Prostate gland (tissue), 2 donors: ENCODE measurements around the gene LPP. TPM values are rescaled to one million over a fixed set of nuclear protein-coding genes. Genes with fewer than 3 reads are reported as not detected.

Experiments used
- DNase-seq: peaks from one replicate; pipeline ENCODE4 v3.0.0-alpha.2; 2019; ENCODE audit warnings: low spot score
- H3K27ac ChIP-seq, 2 donors: fragments of 200-600 bp; sonication (generic); 2 replicates each; pipeline ENCODE4 v1.5.1; 2017 to 2019
- H3K27me3 ChIP-seq: fragments of 200-600 bp; sonication (generic); replicated peaks from 2 replicates; pipeline ENCODE4 v1.5.1; 2019; ENCODE audit not compliant: insufficient read depth
- H3K36me3 ChIP-seq, 2 donors: fragments of 200-600 bp; sonication (generic); 1 replicate in 1 of 2; 2 replicates in 1 of 2; pipeline versions ENCODE4 v1.5.1 to v1.8.1; 2017 to 2019
- H3K4me1 ChIP-seq: fragments of 200-600 bp; sonication (generic); replicated peaks from 2 replicates; pipeline ENCODE4 v1.5.1; 2019
- H3K4me3 ChIP-seq, 2 donors: fragments of 200-600 bp; sonication (generic); 2 replicates each; pipeline ENCODE4 v1.5.1; 2017 to 2019
- H3K9me3 ChIP-seq: fragments of 200-600 bp; sonication (generic); 2 replicates; pipeline ENCODE4 v1.5.1; 2017
- CTCF ChIP-seq, 4 experiments: fragments of 200-600 bp in 2 of 4; fragments of 450-650 bp in 2 of 4; sonication (generic) in 2 of 4; IDR thresholded peaks; 1 replicate in 3 of 4; 2 replicates in 1 of 4; pipeline ENCODE4 v1.5.1; 2016 to 2019; ENCODE audit warnings: antibody characterized with exemption in 4 of 4, mild to moderate bottlenecking in 2 of 4, moderate library complexity in 2 of 4
- POLR2A ChIP-seq: fragments of 450-650 bp; IDR thresholded peaks from one replicate; pipeline ENCODE4 v1.6.1; 2016; ENCODE audit warnings: antibody characterized with exemption, mild to moderate bottlenecking
- POLR2AphosphoS5 ChIP-seq: sonication (generic); formaldehyde crosslinking; IDR thresholded peaks from one replicate; pipeline ENCODE4 v1.6.1; 2017; ENCODE audit warnings: antibody characterized with exemption
- WGBS: methylation state at CpG from one replicate; pipeline ENCODE4 v1.1.5; 2018; 5-methylcytosine and 5-hydroxymethylcytosine counted together
- intact Hi-C: fragments of 100-400 bp; cut with DNase I; formaldehyde crosslinking; loops from one replicate; pipeline ENCODE4 v1.14.2; 2022
- total RNA-seq, 2 donors: library from RNA; depleted of rRNA; stranded (reverse); fragments of >200 nt; gene quantifications; one replicate each; pipeline ENCODE4 v1.1.0, GENCODE V29; 2016

LPP gene
- total RNA-seq, 2 donors from 2014 or later, result 219 to 248 TPM

- Histone ChIP-seq H3K27ac (no peak overlapping the region), H3K27me3 (no peaks in the 10 kb centered on the region), H3K4me1 (no peaks in the 10 kb centered on the region), H3K4me3 (no peak overlapping the region), H3K36me3 (no peaks in the 10 kb centered on the region), H3K9me3 (no peaks in the 10 kb centered on the region)
- TF ChIP-seq CTCF (IDR thresholded peaks at IDR 0.05), result no peak
- no peak for TF ChIP-seq POLR2A
- no peak for TF ChIP-seq POLR2AphosphoS5
- 66% methylated on average over 3 of the region's 3 CpGs for WGBS
- intact Hi-C loops, result loop anchor here (10.0 kb wide), 1 partner anchor 1025 kb away; the partner anchor contains the start of gene BCL6
- no peak for DNase-seq
Observed at GRCh38 chr3:188769831-188770230, 615.9 kb downstream of the LPP start.

GRCh38 chr3:188772886-188773285, 618.9 kb downstream of the LPP start:
- WGBS, result 21% methylated on average over 3 of the region's 3 CpGs
- Histone ChIP-seq H3K27ac (no peak overlapping the region), H3K4me1 (peaks cover 4% of the 10 kb centered on the region), H3K9me3 (no peaks in the 10 kb centered on the region), H3K36me3 (no peaks in the 10 kb centered on the region), H3K27me3 (no peaks in the 10 kb centered on the region), H3K4me3 (no peak overlapping the region)
- TF ChIP-seq POLR2A, result no peak
- TF ChIP-seq POLR2AphosphoS5, result peak; percentile 7
- intact Hi-C loops, result no loop called here
- no peak for DNase-seq

GRCh38 chr3:188775412-188775811, 621.5 kb downstream of the LPP start:
- Histone ChIP-seq H3K9me3 (no peaks in the 10 kb centered on the region), H3K27ac (no peak overlapping the region), H3K4me1 (peaks cover 4% of the 10 kb centered on the region), H3K27me3 (no peaks in the 10 kb centered on the region), H3K36me3 (no peaks in the 10 kb centered on the region), H3K4me3 (no peak overlapping the region)
- WGBS, result 73% methylated on average over 3 of the region's 3 CpGs
- intact Hi-C loops, result no loop called here
- no peak for DNase-seq
- TF ChIP-seq POLR2AphosphoS5 (no peak), POLR2A (no peak), CTCF (IDR thresholded peaks at IDR 0.05) (no peak)

GRCh38 chr3:188776447-188776846, 622.5 kb downstream of the LPP start:
- no peak overlapping the region for H3K4me3 ChIP-seq
- no peak for DNase-seq
- intact Hi-C loops, result no loop called here
- 38% methylated on average over 1 of the region's 1 CpG for WGBS
- H3K36me3 ChIP-seq, result no peaks in the 10 kb centered on the region
- no peak for TF ChIP-seq POLR2AphosphoS5
- no peak for TF ChIP-seq CTCF (IDR thresholded peaks at IDR 0.05)
- TF ChIP-seq POLR2A, result no peak
- H3K9me3 ChIP-seq, result no peaks in the 10 kb centered on the region
- peaks cover 4% of the 10 kb centered on the region for H3K4me1 ChIP-seq
- H3K27me3 ChIP-seq, result no peaks in the 10 kb centered on the region
- no peak overlapping the region for H3K27ac ChIP-seq

GRCh38 chr3:188778091-188778852, 624.3 kb downstream of the LPP start:
- no peaks in the 10 kb centered on the region for H3K27me3 ChIP-seq
- no peak overlapping the region for H3K4me3 ChIP-seq
- TF ChIP-seq CTCF (IDR thresholded peaks at IDR 0.05), result no peak
- intact Hi-C loops, result no loop called here
- H3K4me1 ChIP-seq, result peaks cover 4% of the 10 kb centered on the region
- H3K27ac ChIP-seq, result no peak overlapping the region
- no peaks in the 10 kb centered on the region for H3K36me3 ChIP-seq
- H3K9me3 ChIP-seq, result no peaks in the 10 kb centered on the region
- DNase-seq, result no peak
- 90% methylated on average over 1 of the region's 1 CpG for WGBS
